WI38 (cell line): ENCODE measurements around the gene FAM168B.

Experiments
- H3K4me3 ChIP-seq: 2 replicates; pipeline ENCODE4 v1.5.1; 2011; ENCODE audit warnings: low read depth, mild to moderate bottlenecking, control low read depth, low read length
- TF ChIP-seq, protein P1 (sequence below): IDR thresholded peaks from 2 replicates; pipeline ENCODE4 v1.5.1; 2012; ENCODE audit warnings: low read depth, mild to moderate bottlenecking, control low read depth, low read length

The FAM168B gene

GRCh38 chr2:131026919-131027318, 66.3 kb downstream of the FAM168B start:
- TF ChIP-seq, protein P1, sequence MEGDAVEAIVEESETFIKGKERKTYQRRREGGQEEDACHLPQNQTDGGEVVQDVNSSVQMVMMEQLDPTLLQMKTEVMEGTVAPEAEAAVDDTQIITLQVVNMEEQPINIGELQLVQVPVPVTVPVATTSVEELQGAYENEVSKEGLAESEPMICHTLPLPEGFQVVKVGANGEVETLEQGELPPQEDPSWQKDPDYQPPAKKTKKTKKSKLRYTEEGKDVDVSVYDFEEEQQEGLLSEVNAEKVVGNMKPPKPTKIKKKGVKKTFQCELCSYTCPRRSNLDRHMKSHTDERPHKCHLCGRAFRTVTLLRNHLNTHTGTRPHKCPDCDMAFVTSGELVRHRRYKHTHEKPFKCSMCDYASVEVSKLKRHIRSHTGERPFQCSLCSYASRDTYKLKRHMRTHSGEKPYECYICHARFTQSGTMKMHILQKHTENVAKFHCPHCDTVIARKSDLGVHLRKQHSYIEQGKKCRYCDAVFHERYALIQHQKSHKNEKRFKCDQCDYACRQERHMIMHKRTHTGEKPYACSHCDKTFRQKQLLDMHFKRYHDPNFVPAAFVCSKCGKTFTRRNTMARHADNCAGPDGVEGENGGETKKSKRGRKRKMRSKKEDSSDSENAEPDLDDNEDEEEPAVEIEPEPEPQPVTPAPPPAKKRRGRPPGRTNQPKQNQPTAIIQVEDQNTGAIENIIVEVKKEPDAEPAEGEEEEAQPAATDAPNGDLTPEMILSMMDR, result no peak

DNA sequence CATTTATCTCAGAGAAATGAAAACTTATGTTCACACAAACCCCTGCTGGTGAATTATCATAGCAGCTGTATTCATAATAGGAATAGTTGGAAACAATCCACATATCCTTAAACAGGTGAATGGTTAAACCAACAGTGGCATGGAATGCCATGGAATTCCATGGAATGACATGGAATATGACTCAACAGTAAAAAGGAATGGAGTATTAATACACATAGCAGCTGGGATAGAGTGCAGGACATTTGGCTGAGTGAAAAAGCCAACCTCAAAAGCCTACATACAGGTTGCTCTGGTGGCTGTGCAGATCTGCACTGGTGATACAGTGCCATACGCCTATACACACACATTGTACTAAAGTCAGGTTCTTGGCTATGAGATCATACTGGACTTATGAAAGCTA, 69.5 kb downstream of the FAM168B start:
- TF ChIP-seq, protein P1, result no peak

More at GRCh38 chr2:131026919-131027318, 66.3 kb downstream of the FAM168B start:
- H3K4me3 ChIP-seq, result no peak overlapping the region

DNA sequence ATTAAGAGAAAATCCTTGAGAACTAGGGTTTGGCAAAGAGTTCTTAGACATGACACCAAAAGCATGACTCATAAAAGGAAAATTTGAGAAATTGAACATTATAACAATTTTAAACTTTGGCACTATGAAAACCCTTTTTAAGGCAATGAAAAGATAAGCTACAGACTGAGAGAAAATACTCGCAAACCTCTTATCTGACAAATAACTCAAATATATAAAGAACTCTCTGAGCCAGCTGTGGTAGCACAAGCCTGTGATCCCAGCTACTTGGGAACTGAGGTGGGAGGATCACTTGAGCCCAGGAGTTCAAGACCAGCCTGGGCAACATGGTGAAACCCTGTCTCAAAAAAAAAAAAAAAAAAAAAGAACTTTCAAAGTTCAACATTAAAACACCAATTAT, 70.5 kb downstream of the FAM168B start:
- TF ChIP-seq, protein P1, result no peak
- no peak overlapping the region for H3K4me3 ChIP-seq

More for the DNA sequence above, 69.5 kb downstream of the FAM168B start:
- H3K4me3 ChIP-seq, result no peak overlapping the region

DNA sequence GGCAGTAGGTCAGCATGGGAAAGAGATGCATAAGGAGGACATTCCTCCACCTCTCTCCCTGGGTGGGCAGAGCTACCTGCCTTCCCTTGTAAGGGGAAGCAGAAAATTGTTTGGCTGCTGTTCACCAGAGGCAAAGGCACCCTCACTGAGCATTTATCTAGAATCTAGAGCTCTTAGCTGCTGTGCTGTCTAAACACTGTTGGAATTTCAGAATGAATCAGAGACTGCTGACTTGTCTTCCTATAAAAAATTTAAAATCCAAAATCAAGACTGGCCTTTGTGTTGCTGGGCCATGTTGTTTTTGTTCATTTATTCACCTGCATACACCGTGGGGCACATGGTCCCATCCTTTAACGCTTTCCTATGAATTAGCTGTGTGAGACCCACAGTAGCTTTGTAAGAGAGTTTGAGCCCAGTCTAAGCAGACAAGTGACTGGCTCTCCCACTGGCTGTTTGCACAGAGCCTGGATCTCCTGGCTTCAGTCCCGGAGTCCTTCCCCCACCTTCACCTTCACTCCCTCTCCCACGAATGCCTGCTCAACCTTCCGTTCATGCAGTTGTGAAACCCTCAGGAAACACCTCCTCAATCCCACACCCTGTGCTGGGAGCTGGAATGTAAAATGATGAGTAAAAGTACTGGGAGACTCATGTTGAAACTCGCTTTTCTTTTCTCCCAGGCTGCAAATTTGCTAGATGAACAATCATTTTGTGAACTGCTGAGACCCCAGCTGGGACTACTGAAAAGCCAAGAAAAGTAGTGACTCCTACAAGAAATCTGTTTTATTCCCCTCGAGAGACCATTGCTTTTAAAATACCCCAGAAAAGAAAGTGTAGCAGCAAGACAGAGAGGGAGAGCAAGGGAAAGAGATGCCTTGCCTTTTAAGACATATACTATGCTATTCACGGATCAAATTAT, 76.2 kb downstream of the FAM168B start:
- TF ChIP-seq, protein P1, result no peak
- no peak overlapping the region for H3K4me3 ChIP-seq

DNA sequence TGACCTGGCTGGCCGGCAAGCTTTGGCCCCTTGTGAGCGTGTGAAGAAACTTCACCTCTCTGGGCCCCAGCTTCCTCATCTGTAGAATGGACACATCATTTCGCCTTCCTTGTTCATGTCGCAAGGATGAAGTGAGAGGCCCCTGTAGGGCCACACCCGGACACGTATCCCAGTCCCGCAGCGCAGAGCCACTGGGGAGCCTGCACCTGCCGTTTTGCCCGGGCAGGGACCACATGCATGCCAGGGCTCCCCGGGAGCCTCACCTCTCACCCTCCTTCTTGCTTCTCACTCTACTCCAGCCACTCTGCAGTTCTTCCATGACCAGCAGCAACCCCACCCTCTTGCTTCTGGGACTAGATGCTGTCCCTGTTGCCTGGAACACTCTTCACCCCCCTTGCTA, 77.5 kb downstream of the FAM168B start:
- TF ChIP-seq, protein P1, result no peak
- no peak overlapping the region for H3K4me3 ChIP-seq

DNA sequence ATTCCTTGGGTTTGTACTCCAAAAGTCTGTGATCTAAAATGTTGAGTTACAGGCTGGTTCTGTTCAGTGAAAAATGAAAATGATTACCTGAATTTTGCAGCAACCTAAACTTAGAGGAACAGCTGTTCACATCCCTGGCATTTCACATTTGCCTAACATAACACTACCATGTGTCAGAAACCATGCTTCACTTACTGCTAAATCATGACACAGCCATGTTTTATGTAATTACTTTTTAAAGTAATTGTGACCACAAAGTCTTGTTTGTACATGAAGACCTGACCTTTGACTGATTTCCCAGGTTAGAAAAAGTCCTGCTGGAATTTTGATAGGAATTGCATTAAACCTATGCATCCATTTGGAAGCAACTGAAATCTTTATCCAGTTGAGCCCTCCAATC, 79.1 kb downstream of the FAM168B start:
- TF ChIP-seq, protein P1, result no peak

GRCh38 chr2:131011486-131011885, 81.8 kb downstream of the FAM168B start:
- no peak overlapping the region for H3K4me3 ChIP-seq
- TF ChIP-seq, protein P1, result no peak

More for the DNA sequence above, 79.1 kb downstream of the FAM168B start:
- H3K4me3 ChIP-seq, result no peak overlapping the region
